Loucy (cell line): ENCODE measurements around the gene ZNF438.

Experiments
- CTCF ChIP-seq: fragments of 200-600 bp; sonication (generic); conservative IDR thresholded peaks from 2 replicates; pipeline ENCODE4 v1.5.1; 2014; ENCODE audit warnings: mild to moderate bottlenecking, antibody characterized with exemption, low read length
- EZH2phosphoT487 ChIP-seq: fragments of 200-600 bp; IDR thresholded peaks from 2 replicates; pipeline ENCODE4 v1.6.1; 2018; ENCODE audit warnings: antibody characterized with exemption, mild to moderate bottlenecking, moderate library complexity, borderline replicate concordance

GRCh38 chr10:30854656-30855055, 177.0 kb downstream of the ZNF438 start:
- TF ChIP-seq CTCF, result no peak
- no peak for TF ChIP-seq EZH2phosphoT487
